Testis (tissue), 2 donors: Measurements from ENCODE around the gene DNMT3L.

Experiments used
- CTCF ChIP-seq, 3 experiments: fragments of 450-650 bp in 2 of 3; fragments of 200-600 bp in 1 of 3; sonication (generic) in 1 of 3; IDR thresholded peaks; one replicate each; pipeline ENCODE4 v1.5.1; 2016 to 2019; ENCODE audit warnings: antibody characterized with exemption in 3 of 3, mild to moderate bottlenecking in 2 of 3, moderate library complexity in 1 of 3
- POLR2A ChIP-seq: fragments of 450-650 bp; IDR thresholded peaks from one replicate; pipeline ENCODE4 v1.6.1; 2017; ENCODE audit warnings: antibody characterized with exemption, mild to moderate bottlenecking, moderate library complexity

GRCh38 chr21:44260791-44261631 is 686 bp downstream of the DNMT3L start:
- TF ChIP-seq CTCF (IDR thresholded peaks at IDR 0.05) = no peak
- no peak for TF ChIP-seq POLR2A
